Gastroesophageal sphincter (tissue), 4 donors: ENCODE measurements around the gene TRAPPC6A. TPM values are rescaled to one million over a fixed set of nuclear protein-coding genes. Genes with fewer than 3 reads are reported as not detected.
A peak's percentile ranks its signal among the peaks of the same experiment; 100 is the strongest.

Experiments
- ATAC-seq: fragments of 150-250 bp; one replicate; pipeline ENCODE4 v1.9.1; 2016; ENCODE audit warnings: mild to moderate bottlenecking, moderate library complexity
- H3K27ac ChIP-seq, 4 donors: fragments of 200-600 bp; sonication (generic) in 3 of 4; 1 replicate in 3 of 4; 2 replicates in 1 of 4; pipeline ENCODE4 v1.5.1; 2016 to 2019
- H3K27me3 ChIP-seq: fragments of 200-600 bp; sonication (generic); one replicate; pipeline ENCODE4 v1.5.1; 2019
- H3K36me3 ChIP-seq, 2 donors: fragments of 200-600 bp; sonication (generic); one replicate each; pipeline ENCODE4 v1.5.1; 2019; ENCODE audit warnings: control low read depth in 1 of 2
- H3K4me1 ChIP-seq, 3 donors: fragments of 200-600 bp; sonication (generic); 1 replicate in 2 of 3; 2 replicates in 1 of 3; pipeline ENCODE4 v1.5.1; 2016 to 2019; ENCODE audit warnings: control low read depth in 2 of 3
- H3K4me3 ChIP-seq, 2 donors: fragments of 200-600 bp; sonication (generic); one replicate each; pipeline ENCODE4 v1.5.1; 2019; ENCODE audit warnings: mild to moderate bottlenecking in 1 of 2, moderate library complexity in 1 of 2
- H3K9me3 ChIP-seq, 3 donors: fragments of 200-600 bp; sonication (generic); one replicate each; pipeline ENCODE4 v1.5.1; 2017 to 2019; ENCODE audit warnings: control low read depth in 2 of 3
- EP300 ChIP-seq: sonication (generic); formaldehyde crosslinking; IDR thresholded peaks from one replicate; pipeline ENCODE4 v1.6.1; 2017; ENCODE audit warnings: antibody characterized with exemption, mild to moderate bottlenecking
- POLR2A ChIP-seq, 2 donors: fragments of 450-650 bp; IDR thresholded peaks; one replicate each; pipeline ENCODE4 v1.6.1; 2017; ENCODE audit warnings: antibody characterized with exemption in 2 of 2, mild to moderate bottlenecking in 2 of 2, moderate library complexity in 1 of 2
- POLR2AphosphoS5 ChIP-seq: sonication (generic); formaldehyde crosslinking; IDR thresholded peaks from one replicate; pipeline ENCODE4 v1.6.1; 2017; ENCODE audit warnings: antibody characterized with exemption
- WGBS, 2 donors: methylation state at CpG; one replicate each; pipeline ENCODE4 v1.1.5; 2018; ENCODE audit warnings: low coverage in 1 of 2; 5-methylcytosine and 5-hydroxymethylcytosine counted together
- total RNA-seq, 4 donors: library from RNA; depleted of rRNA; stranded (reverse); fragments of >200 nt; gene quantifications; one replicate each; pipeline ENCODE4 v1.1.0, GENCODE V29; 2016
- TF ChIP-seq, protein P1 (sequence below), 4 experiments: fragments of 200-600 bp in 2 of 4; fragments of 450-650 bp in 2 of 4; sonication (generic) in 1 of 4; IDR thresholded peaks; one replicate each; pipeline ENCODE4 v1.5.1; 2017 to 2019; ENCODE audit warnings: antibody characterized with exemption in 4 of 4, mild to moderate bottlenecking in 2 of 4, moderate library complexity in 2 of 4

TRAPPC6A gene
- total RNA-seq = 10 to 100 TPM; 16.2 to 24.0 (median 20.7) TPM

GRCh38 chr19:45177817-45178261 lies at the start of gene TRAPPC6A:
Gene TRAPPC6A, minus strand, starts transcription at chr19:45178237. Its CDS starts 19 bp downstream, at chr19:45178218.
- peak; percentile 0 for ATAC-seq
- TF ChIP-seq, protein P1, sequence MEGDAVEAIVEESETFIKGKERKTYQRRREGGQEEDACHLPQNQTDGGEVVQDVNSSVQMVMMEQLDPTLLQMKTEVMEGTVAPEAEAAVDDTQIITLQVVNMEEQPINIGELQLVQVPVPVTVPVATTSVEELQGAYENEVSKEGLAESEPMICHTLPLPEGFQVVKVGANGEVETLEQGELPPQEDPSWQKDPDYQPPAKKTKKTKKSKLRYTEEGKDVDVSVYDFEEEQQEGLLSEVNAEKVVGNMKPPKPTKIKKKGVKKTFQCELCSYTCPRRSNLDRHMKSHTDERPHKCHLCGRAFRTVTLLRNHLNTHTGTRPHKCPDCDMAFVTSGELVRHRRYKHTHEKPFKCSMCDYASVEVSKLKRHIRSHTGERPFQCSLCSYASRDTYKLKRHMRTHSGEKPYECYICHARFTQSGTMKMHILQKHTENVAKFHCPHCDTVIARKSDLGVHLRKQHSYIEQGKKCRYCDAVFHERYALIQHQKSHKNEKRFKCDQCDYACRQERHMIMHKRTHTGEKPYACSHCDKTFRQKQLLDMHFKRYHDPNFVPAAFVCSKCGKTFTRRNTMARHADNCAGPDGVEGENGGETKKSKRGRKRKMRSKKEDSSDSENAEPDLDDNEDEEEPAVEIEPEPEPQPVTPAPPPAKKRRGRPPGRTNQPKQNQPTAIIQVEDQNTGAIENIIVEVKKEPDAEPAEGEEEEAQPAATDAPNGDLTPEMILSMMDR (IDR thresholded peaks at IDR 0.05) = no peak
- no peak for TF ChIP-seq EP300
- TF ChIP-seq POLR2A (IDR thresholded peaks at IDR 0.05) = peak; percentile 61 to 64
- TF ChIP-seq POLR2AphosphoS5 = peak; percentile 68
- H3K9me3 ChIP-seq = no peaks in the 10 kb centered on the region

GRCh38 chr19:45224645-45225044 lies 46.6 kb upstream of the TRAPPC6A start:
- WGBS, 2 donors = no CpG with 5 or more reads among the region's 11 CpGs
- Histone ChIP-seq H3K27me3 (peaks cover 71% of the 10 kb centered on the region), H3K9me3 (no peaks in the 10 kb centered on the region), H3K27ac (no peak overlapping the region), H3K4me1 (no peaks in the 10 kb centered on the region), H3K36me3 (no peaks in the 10 kb centered on the region), H3K4me3 (no peak overlapping the region)
- no peak for TF ChIP-seq EP300
- no peak for TF ChIP-seq POLR2A (IDR thresholded peaks at IDR 0.05)
- TF ChIP-seq POLR2AphosphoS5 = no peak
- TF ChIP-seq, protein P1 (IDR thresholded peaks at IDR 0.05) = no peak
- ATAC-seq = no peak

More at GRCh38 chr19:45177817-45178261, at the start of gene TRAPPC6A:
- Histone ChIP-seq H3K27ac (peak within 1 kb of the TSS; percentile 90 to 96 (median 95)), H3K36me3 (peaks cover 0 to 11% of the 10 kb centered on the region in 2 donors), H3K27me3 (no peaks in the 10 kb centered on the region), H3K4me1 (peaks cover 0 to 41% (median 24%) of the 10 kb centered on the region in 3 donors), H3K4me3 (peak within 1 kb of the TSS; percentile 63 to 98)
- 0 to 2% methylated on average over 13 to 14 of the region's 36 CpGs for whole genome bisulfite sequencing, 2 donors

GRCh38 chr19:45223879-45224278 lies 45.8 kb upstream of the TRAPPC6A start:
- TF ChIP-seq, protein P1 (IDR thresholded peaks at IDR 0.05) = no peak
- TF ChIP-seq EP300 = no peak
- no peak for TF ChIP-seq POLR2A (IDR thresholded peaks at IDR 0.05)
- TF ChIP-seq POLR2AphosphoS5 = no peak
- Histone ChIP-seq H3K9me3 (no peaks in the 10 kb centered on the region), H3K4me1 (no peaks in the 10 kb centered on the region), H3K36me3 (no peaks in the 10 kb centered on the region), H3K27me3 (peaks cover 75% of the 10 kb centered on the region), H3K4me3 (no peak overlapping the region), H3K27ac (no peak overlapping the region)
- WGBS, 2 donors = 87 to 100% methylated on average over 1 to 4 of the region's 5 CpGs
- ATAC-seq = no peak

DNA sequence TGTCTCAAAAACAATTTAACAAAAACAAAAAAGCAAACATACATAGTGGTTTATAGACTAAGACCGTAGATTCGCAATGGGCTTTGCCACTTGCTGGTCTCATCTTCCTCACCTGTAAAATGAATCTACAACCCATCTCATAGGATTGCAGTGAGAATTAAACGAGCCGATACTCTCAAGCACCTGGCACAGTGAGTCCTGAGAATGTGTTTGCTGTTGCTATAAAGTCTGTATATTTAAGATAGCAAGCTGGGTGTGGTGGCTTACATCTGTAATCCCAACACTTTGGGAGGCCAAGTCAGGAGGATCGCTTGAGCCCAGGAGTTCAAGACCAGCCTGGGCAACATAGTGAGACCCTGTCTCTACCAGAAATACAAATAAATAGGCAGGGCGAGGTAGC lies 44.7 kb upstream of the TRAPPC6A start:
- no peaks in the 10 kb centered on the region for H3K36me3 ChIP-seq
- TF ChIP-seq POLR2A (IDR thresholded peaks at IDR 0.05) = no peak
- TF ChIP-seq, protein P1 (IDR thresholded peaks at IDR 0.05) = no peak
- no peak for TF ChIP-seq EP300
- TF ChIP-seq POLR2AphosphoS5 = no peak
- H3K27ac ChIP-seq = no peak overlapping the region
- H3K4me3 ChIP-seq = no peak overlapping the region
- H3K9me3 ChIP-seq = no peaks in the 10 kb centered on the region
- H3K4me1 ChIP-seq = peaks cover 0 to under 1% (median 0%) of the 10 kb centered on the region in 3 donors
- H3K27me3 ChIP-seq = peaks cover 78% of the 10 kb centered on the region
- WGBS, 2 donors = 76 to 85% methylated on average over 2 to 6 of the region's 6 CpGs
- ATAC-seq = no peak
